ENCODE measurements around the gene RENBP. TPM values are rescaled to one million over a fixed set of nuclear protein-coding genes. Genes with fewer than 3 reads are reported as not detected.

The RENBP gene
- total and polyA plus RNA-seq, 9 of the 15 experiments (the other 6 are each of a cell fraction or from before 2014, with no cell fraction given), result 0.07 to 14.8 (median 10.6) TPM; not detected in 1

DNA sequence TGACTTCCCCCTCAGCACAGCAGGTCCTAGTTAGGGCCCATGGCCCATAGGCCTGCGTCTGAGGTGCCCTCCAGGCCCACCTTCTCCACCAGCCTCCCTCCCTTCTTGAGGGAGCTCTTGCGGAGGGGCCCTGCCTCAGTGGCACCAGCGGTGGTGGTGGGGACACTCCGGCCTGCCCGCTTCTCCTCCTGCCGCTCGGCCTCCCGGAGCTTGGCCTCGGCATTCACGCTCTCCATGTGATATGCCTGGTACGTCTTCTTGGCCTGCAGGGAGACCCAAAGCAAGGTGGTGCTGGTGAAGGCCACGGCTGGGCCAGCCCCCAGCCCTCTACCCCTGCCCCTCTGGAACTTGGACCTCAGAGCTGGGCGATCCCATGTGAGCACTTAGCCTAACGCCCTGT is 23.9 kb downstream of the RENBP start:
- no peaks in the 10 kb centered on the region for H3K27me3 ChIP-seq (ENCODE audit: control insufficient read depth in 2 of 2, insufficient read depth in 2 of 2, low read length in 2 of 2)
- H3K9me3 ChIP-seq (replicated peaks; ENCODE audit: control insufficient read depth, insufficient read depth, low read depth, low read length), result no peaks in the 10 kb centered on the region
- in situ Hi-C loops (cut with MboI), result no loop called here
- H3K4me2 ChIP-seq (ENCODE audit: insufficient read depth, low read length), result no peak overlapping the region
- TF ChIP-seq, protein P1, sequence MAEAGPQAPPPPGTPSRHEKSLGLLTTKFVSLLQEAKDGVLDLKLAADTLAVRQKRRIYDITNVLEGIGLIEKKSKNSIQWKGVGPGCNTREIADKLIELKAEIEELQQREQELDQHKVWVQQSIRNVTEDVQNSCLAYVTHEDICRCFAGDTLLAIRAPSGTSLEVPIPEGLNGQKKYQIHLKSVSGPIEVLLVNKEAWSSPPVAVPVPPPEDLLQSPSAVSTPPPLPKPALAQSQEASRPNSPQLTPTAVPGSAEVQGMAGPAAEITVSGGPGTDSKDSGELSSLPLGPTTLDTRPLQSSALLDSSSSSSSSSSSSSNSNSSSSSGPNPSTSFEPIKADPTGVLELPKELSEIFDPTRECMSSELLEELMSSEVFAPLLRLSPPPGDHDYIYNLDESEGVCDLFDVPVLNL (CRISPR knock-in tag; IDR thresholded peaks at IDR 0.05; ENCODE audit: low read depth), result no peak
- TF ChIP-seq, protein P2, sequence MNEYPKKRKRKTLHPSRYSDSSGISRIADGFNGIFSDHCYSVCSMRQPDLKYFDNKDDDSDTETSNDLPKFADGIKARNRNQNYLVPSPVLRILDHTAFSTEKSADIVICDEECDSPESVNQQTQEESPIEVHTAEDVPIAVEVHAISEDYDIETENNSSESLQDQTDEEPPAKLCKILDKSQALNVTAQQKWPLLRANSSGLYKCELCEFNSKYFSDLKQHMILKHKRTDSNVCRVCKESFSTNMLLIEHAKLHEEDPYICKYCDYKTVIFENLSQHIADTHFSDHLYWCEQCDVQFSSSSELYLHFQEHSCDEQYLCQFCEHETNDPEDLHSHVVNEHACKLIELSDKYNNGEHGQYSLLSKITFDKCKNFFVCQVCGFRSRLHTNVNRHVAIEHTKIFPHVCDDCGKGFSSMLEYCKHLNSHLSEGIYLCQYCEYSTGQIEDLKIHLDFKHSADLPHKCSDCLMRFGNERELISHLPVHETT (CRISPR knock-in tag; conservative IDR thresholded peaks at IDR 0.05 in 1 of 2, IDR thresholded peaks at IDR 0.05 in 1 of 2), result no peak
- CTCF ChIA-PET (ENCODE audit: low intra/inter-chr PET ratio), result no interaction called here
- H3K79me2 ChIP-seq (ENCODE audit: control insufficient read depth, insufficient read depth, low read length), result peaks cover 24% of the 10 kb centered on the region
- intact Hi-C loops (cut with micrococcal nuclease), result no loop called here
- H3K27ac ChIP-seq (ENCODE audit: extremely low read depth, low read depth, low read length), result no peak overlapping the region
- FAIRE-seq, result no peak
- peak overlapping the region in 1 of 2 experiments; percentile 17; a peak in 1 of 4 replicates for H3K9ac ChIP-seq (ENCODE audit: insufficient read depth in 1 of 2, low read depth in 2 of 2, low read length in 2 of 2)
- no peaks in the 10 kb centered on the region for H3K9me1 ChIP-seq (ENCODE audit: control insufficient read depth, insufficient read depth, low read length)
- DNase-seq (ENCODE audit: extremely low read depth in 1 of 4, low spot score in 3 of 4), result no peak
- no peak for ATAC-seq
- BruUV-seq (replicated peaks), result no TSS peak
- H3K36me3 ChIP-seq (ENCODE audit: control insufficient read depth, insufficient read depth, low read length), result peaks cover 37% of the 10 kb centered on the region; the same call in 2 of the 3 replicates
- H2AFZ ChIP-seq (ENCODE audit: low read depth, low read length), result no peak overlapping the region
- 82% methylated on average over 5 of the region's 14 CpGs for WGBS (ENCODE audit: insufficient coverage, low coverage, missing lambda C conversion rate)
- H3K4me1 ChIP-seq (replicated peaks in 1 of 2; ENCODE audit: control insufficient read depth in 2 of 2, insufficient read depth in 2 of 2, low read length in 2 of 2), result peaks cover 12 to 26% of the 10 kb centered on the region in 2 experiments; a peak in 4 of 5 replicates
- H3K4me3 ChIP-seq, result no peak overlapping the region
- no peaks in the 10 kb centered on the region for H4K20me1 ChIP-seq (replicated peaks; ENCODE audit: control insufficient read depth, insufficient read depth, low read length)
- POLR2A ChIA-PET, result no interaction called here
